Epithelial cell of proximal tubule (primary cell): Measurements from ENCODE around the gene PLCH2. TPM values are rescaled to one million over a fixed set of nuclear protein-coding genes. Genes with fewer than 3 reads are reported as not detected.

Experiments
- DNase-seq: peaks from one replicate; pipeline ENCODE4 v3.0.0-alpha.2; 2011; ENCODE audit warnings: low read depth
- H3K4me3 ChIP-seq: 2 replicates; pipeline ENCODE4 v1.5.1; 2011; ENCODE audit warnings: low read depth, mild to moderate bottlenecking, low read length
- total RNA-seq: library from RNA; depleted of rRNA; stranded (reverse); fragments of >200 nt; gene quantifications from 2 replicates; pipeline ENCODE4 v1.2.3, GENCODE V29; 2015
- TF ChIP-seq, protein P1 (sequence below): conservative IDR thresholded peaks from 2 replicates; pipeline ENCODE4 v1.5.1; 2012; ENCODE audit warnings: low read depth, mild to moderate bottlenecking, low read length

Gene PLCH2
- total RNA-seq, 1 donor from 2014 or later = 0.12 TPM

DNA sequence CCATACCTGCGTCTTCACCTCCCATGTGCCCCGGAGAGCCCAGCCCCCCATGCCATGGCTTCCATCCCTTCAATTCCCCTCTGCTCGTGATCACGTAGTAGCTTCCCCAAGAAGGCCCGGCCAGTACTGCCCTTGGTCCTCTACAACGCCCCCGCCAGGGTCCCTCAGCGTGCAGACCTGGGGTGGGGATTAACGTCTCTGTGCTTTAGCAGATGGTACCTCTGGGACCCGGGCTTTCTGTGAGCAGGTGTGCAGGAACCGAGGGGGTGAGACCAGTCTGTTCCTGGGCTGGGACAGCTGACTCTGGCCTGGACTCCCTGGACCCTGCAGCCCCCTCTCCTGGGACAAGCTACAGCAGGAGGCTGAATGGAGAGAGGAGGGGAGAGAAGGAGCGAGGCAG, 1.2 kb downstream of the PLCH2 start:
- TF ChIP-seq, protein P1, sequence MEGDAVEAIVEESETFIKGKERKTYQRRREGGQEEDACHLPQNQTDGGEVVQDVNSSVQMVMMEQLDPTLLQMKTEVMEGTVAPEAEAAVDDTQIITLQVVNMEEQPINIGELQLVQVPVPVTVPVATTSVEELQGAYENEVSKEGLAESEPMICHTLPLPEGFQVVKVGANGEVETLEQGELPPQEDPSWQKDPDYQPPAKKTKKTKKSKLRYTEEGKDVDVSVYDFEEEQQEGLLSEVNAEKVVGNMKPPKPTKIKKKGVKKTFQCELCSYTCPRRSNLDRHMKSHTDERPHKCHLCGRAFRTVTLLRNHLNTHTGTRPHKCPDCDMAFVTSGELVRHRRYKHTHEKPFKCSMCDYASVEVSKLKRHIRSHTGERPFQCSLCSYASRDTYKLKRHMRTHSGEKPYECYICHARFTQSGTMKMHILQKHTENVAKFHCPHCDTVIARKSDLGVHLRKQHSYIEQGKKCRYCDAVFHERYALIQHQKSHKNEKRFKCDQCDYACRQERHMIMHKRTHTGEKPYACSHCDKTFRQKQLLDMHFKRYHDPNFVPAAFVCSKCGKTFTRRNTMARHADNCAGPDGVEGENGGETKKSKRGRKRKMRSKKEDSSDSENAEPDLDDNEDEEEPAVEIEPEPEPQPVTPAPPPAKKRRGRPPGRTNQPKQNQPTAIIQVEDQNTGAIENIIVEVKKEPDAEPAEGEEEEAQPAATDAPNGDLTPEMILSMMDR = no peak
- H3K4me3 ChIP-seq = no peak overlapping the region
- DNase-seq = no peak

DNA sequence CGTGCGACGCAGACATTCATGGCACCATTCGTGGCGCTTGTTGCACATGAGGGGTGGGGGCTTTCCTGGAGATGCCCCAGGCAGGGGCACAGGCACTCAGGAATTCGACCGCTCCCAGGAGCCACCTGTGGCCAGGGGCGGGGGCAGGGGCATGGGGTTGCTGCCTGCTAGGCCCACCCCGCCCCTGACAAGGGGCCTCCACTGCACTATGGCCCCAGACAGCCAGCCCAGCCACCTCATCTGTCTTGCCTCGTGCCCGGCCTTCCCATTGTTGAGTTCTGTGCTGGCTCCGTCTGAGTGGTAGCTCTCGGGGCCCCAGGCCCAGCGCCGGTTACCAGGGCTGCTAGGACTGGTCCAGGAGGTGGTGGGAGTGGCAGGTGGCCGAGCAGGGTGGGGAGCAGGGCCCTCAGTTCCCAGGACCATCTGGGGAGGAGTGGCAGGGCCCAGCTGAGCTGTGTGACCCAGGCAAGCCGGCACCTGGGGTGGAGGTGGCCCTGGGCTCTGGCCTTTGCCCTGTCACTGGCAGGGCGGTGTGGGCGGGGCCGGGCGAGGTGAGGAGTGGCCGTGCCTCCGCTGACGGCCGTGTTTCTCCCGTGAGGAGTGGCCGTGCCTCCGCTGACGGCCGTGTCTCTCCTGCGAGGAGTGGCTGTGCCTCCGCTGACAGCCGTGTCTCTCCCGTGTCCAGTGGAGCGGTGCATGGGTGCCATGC, 1.9 kb downstream of the PLCH2 start:
- no peak for DNase-seq
- H3K4me3 ChIP-seq = no peak overlapping the region
- TF ChIP-seq, protein P1 = no peak

DNA sequence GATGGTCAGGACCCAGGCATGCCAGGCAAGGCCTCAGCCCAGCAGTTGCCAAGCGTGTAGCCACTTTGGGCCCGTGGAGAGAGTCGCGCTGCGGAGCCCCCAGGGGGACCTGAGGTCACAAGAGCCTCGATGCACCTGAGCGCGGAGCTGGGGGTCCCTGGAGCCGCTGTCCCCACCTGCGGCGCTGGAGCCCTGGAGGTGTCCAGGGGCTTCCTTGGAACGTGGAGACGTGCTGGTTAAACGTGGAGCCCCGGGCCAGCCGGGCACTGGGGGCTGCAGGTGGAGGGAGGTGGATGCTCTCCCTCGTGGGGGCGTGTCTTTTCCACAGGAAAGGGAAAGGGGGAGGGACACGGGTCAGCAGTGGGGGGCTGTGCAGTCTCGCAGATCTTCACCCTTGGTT, 3.1 kb downstream of the PLCH2 start:
- H3K4me3 ChIP-seq = no peak overlapping the region
- no peak for DNase-seq
- TF ChIP-seq, protein P1 = no peak

DNA sequence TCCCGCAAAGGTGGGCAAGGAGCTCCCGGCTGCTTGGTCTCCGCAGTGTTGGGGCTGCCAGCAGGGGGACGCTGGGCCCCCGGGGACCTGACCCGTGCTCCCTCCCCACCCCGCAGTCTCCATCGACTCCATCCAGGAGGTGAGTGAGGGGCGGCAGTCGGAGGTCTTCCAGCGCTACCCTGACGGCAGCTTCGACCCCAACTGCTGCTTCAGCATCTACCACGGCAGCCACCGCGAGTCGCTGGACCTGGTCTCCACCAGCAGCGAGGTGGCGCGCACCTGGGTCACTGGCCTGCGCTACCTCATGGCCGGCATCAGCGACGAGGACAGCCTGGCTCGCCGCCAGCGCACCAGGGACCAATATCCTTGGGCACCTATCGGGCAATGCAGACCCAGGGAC, 3.5 kb downstream of the PLCH2 start:
- no peak for DNase-seq
- TF ChIP-seq, protein P1 = no peak
- H3K4me3 ChIP-seq = no peak overlapping the region

DNA sequence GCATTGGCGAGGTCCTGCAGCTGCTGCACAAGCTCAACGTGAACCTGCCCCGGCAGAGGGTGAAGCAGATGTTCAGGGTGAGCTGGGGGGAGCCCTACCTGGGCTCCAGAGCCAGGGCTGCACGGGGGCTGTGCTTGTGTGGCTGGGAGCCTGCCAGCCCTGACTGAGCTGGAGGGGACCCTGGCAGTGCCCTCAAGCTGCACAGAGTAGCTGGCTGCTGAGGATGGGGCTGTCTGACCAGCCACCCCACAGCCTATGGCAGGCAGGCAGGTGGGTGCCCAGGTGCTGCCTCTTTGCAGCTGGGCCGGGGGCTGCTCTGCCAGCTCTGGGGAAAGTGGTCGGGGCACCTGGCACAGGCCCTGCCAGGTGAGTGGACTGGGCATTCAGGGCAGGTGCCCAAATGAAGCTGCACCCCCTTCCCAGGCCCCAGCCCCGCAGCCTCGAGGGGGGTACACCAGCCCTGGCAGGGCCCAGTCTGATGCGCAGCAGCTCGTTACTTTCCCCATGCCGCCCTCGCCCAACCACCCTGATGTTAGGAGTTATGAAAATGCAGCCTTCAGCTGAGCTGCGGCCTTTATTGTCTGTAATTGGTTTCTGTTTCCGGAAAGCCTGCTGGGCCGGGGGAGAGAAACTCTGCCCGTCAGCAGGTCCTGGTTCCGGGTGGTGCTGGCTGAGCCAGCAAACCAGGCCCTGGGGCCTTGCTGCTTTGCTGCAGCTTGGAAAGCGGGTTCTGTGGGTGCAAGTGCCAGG, 4.3 kb downstream of the PLCH2 start:
- no peak for DNase-seq
- H3K4me3 ChIP-seq = no peak overlapping the region
- TF ChIP-seq, protein P1 = no peak

DNA sequence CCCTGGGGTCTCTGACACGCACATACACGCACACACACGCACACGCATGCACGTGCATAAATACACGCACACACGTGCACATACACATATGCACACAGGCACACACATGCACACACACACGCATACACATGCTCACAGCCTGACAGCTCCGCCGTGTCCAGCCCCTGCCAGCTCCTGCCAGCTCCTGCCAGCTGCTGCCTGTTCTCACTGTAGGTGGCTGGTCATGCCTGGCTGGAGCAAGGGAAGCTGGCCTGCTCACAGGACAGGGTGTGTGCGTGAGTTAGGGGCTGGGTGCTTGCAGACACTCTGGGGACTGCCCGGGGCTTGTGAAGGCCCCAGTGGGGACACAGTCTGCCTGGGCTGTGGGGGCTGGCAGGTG, 4.9 kb downstream of the PLCH2 start:
- TF ChIP-seq, protein P1 = no peak
- no peak for DNase-seq
- H3K4me3 ChIP-seq = no peak overlapping the region
